Kidney (tissue), 14 donors: Measurements from ENCODE around the gene CNTFR. TPM values are rescaled to one million over a fixed set of nuclear protein-coding genes. Genes with fewer than 3 reads are reported as not detected.

Experiments
- DNase-seq, 5 donors: peaks; one replicate each; pipeline ENCODE4 v3.0.0-alpha.2; 2013 to 2020
- FAIRE-seq: peaks from 2 replicates; lab custom pipeline; 2012; peaks lifted over from hg19 to GRCh38; lab: Jason Lieb, UNC
- H3K27ac ChIP-seq, 2 donors: one replicate each; pipeline ENCODE4 v1.7.0; 2013; ENCODE audit warnings: low read depth in 2 of 2, low read length in 2 of 2, inconsistent platforms in 1 of 2
- H3K27me3 ChIP-seq: one replicate; pipeline ENCODE4 v1.7.1; 2013; ENCODE audit warnings: low read length, inconsistent platforms; ENCODE audit not compliant: control insufficient read depth, insufficient read depth
- H3K36me3 ChIP-seq, 3 donors: one replicate each; pipeline versions ENCODE4 v1.7.0 to v1.7.1; 2013; ENCODE audit warnings: low read length in 3 of 3, control low read depth in 1 of 3, inconsistent platforms in 1 of 3; ENCODE audit not compliant: insufficient read depth in 3 of 3, control insufficient read depth in 2 of 3
- H3K4me1 ChIP-seq, 3 donors: one replicate each; pipeline versions ENCODE4 v1.7.0 to v1.7.1; 2013; ENCODE audit warnings: low read length in 3 of 3, inconsistent platforms in 1 of 3, low read depth in 1 of 3; ENCODE audit not compliant: control insufficient read depth in 2 of 3, insufficient read depth in 2 of 3
- H3K4me3 ChIP-seq, 3 donors: one replicate each; pipeline versions ENCODE4 v1.7.0 to v1.8.1; 2013; ENCODE audit warnings: low read length in 3 of 3, control low read depth in 1 of 3, inconsistent platforms in 1 of 3
- H3K9ac ChIP-seq, 3 donors: one replicate each; pipeline versions ENCODE4 v1.7.0 to v1.7.1; 2013; ENCODE audit warnings: low read length in 3 of 3, control low read depth in 1 of 3, inconsistent platforms in 1 of 3
- H3K9me3 ChIP-seq, 3 donors: one replicate each; pipeline versions ENCODE4 v1.7.0 to v1.7.1; 2013; ENCODE audit warnings: low read length in 3 of 3, control low read depth in 1 of 3, inconsistent platforms in 1 of 3; ENCODE audit not compliant: control insufficient read depth in 2 of 3, insufficient read depth in 1 of 3
- CTCF ChIP-seq: IDR thresholded peaks from 3 replicates; pipeline ENCODE4 v1.5.1; 2012; ENCODE audit warnings: mild to moderate bottlenecking, moderate library complexity, borderline replicate concordance; ENCODE audit not compliant: insufficient read depth; ENCODE audit errors: extremely low read depth
- intact Hi-C: fragments of 100-400 bp; cut with DNase I; formaldehyde crosslinking; loops from one replicate; pipeline ENCODE4 v1.11.1; 2022
- polyA plus RNA-seq: library from polyadenylated mRNA; stranded (reverse); fragments of 350-450 nt; fragmentation: Illumina TruSeq; extraction: RNeasy Lipid Tissue Mini Kit (QIAGEN cat#74804); gene quantifications from one replicate; pipeline ENCODE4 v1.2.3, GENCODE V29; 2014; ENCODE audit warnings: low read depth, low replicate concordance; ENCODE audit not compliant: insufficient read depth
- total RNA-seq: library from RNA; stranded (reverse); fragmentation: NEBNext Ultra II Directional; extraction: Animal tissue kit (Norgen Biotek cat#: 25700); gene quantifications from one replicate; pipeline ENCODE4 v1.2.1, GENCODE V29; 2021
- donor health status: control.
- donor health status: control.
- donor health status: control.
- donor health status: control.
- donor health status: control.
- donor health status: DM: yes; HTN: yes; CAD: no.
- donor health status: Normal renal cell carcinoma (clear cell type).

CNTFR gene
- total and polyA plus RNA-seq, 2 donors from 2014 or later: 1.7 to 3.7 TPM

GRCh38 chr9:34565856-34566255 lies 23.7 kb downstream of the CNTFR start:
- Histone ChIP-seq H3K27ac (no peak overlapping the region), H3K36me3 (peaks cover 0 to 4% (median 0%) of the 10 kb centered on the region in 3 donors), H3K9me3 (no peaks in the 10 kb centered on the region), H3K4me1 (peaks cover 0 to 8% (median 0%) of the 10 kb centered on the region in 3 donors), H3K27me3 (no peaks in the 10 kb centered on the region), H3K9ac (no peak overlapping the region), H3K4me3 (no peak overlapping the region)
- FAIRE-seq: no peak
- no peak for DNase-seq
- no peak for TF ChIP-seq CTCF
- intact Hi-C loops: no loop called here

DNA sequence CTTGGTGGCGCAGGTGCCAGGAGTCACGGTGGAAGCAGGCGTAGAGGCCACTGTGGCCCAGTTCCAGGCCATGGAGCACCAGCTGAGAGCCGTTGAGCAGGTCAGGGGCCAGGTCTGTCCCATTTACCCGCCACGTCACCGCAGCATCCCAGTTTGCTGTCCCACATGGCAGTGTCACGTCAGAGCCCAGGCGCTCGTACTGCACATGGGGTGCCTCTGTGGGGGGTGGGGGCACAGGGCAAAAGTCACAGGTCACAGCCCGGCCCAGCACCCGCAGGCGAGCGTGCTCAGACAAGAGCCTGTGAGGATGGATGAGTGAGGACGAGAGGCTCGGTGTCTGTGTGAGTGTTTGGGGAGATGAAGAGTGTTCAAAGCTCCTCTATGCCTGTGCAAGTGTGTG lies 24.9 kb downstream of the CNTFR start:
- peaks cover 3% of the 10 kb centered on the region for H3K27me3 ChIP-seq
- H3K9ac ChIP-seq: no peak overlapping the region
- no peak overlapping the region for H3K4me3 ChIP-seq
- no peaks in the 10 kb centered on the region for H3K9me3 ChIP-seq
- peaks cover 0 to 4% (median 0%) of the 10 kb centered on the region in 3 donors for H3K36me3 ChIP-seq
- TF ChIP-seq CTCF: no peak
- peaks cover 3 to 10% (median 5%) of the 10 kb centered on the region in 3 donors for H3K4me1 ChIP-seq
- peak in 1 of 5 donors; percentile 58 for DNase-seq
- FAIRE-seq: no peak
- no peak overlapping the region for H3K27ac ChIP-seq
- intact Hi-C loops: no loop called here

- DNase-seq: no peak
- intact Hi-C loops: no loop called here
- H3K27me3 ChIP-seq: peaks cover 3% of the 10 kb centered on the region
- FAIRE-seq: no peak
- peaks cover 3 to 11% (median 10%) of the 10 kb centered on the region in 3 donors for H3K4me1 ChIP-seq
- H3K9ac ChIP-seq: no peak overlapping the region
- no peak for TF ChIP-seq CTCF
- H3K4me3 ChIP-seq: no peak overlapping the region
- H3K9me3 ChIP-seq: no peaks in the 10 kb centered on the region
- peaks cover 0 to 4% (median 0%) of the 10 kb centered on the region in 3 donors for H3K36me3 ChIP-seq
- no peak overlapping the region for H3K27ac ChIP-seq
Measured at GRCh38 chr9:34563262-34563661, 26.3 kb downstream of the CNTFR start.

DNA sequence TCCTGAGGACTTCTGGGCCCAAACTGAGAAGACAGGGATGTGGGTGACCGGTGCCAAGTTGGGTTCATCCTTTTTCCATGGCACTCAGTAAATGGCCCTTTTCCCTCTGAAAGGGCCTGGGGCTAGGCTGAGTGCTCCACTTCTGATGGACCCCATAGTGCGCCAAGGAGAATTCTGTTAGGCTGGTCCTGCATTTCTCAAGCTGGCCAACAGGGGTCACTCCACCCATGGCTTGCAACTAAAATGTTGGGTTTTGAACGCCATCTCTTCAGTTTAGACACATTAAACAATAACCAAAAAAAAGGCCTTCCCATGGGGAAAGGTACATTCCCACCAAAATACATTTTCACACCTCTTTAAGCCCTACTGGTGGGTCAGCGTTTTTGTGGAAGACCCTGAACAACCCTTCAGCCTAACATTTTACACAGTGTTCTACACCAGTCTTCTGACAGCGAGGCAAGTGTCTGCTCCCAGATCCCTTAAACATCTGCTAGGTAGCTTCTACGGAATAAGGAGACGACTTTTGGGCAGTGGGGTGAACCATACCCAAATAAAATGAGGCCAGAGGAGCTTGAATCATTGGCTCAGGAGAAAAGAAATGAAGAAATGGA lies 27.3 kb downstream of the CNTFR start:
- FAIRE-seq: no peak
- peaks cover 3% of the 10 kb centered on the region for H3K27me3 ChIP-seq
- TF ChIP-seq CTCF: peak; percentile 34

More for the DNA sequence above, 27.3 kb downstream of the CNTFR start:
- Histone ChIP-seq H3K4me1 (peaks cover 3 to 11% (median 10%) of the 10 kb centered on the region in 3 donors), H3K36me3 (peaks cover 0 to 4% (median 0%) of the 10 kb centered on the region in 3 donors), H3K27ac (no peak overlapping the region), H3K9me3 (no peaks in the 10 kb centered on the region), H3K9ac (no peak overlapping the region), H3K4me3 (no peak overlapping the region)
- DNase-seq: peak in 1 of 5 donors; percentile 52
- intact Hi-C loops: no loop called here
